Loucy (cell line): ENCODE measurements around the gene WDR17.

Source experiments
- EZH2phosphoT487 ChIP-seq: fragments of 200-600 bp; IDR thresholded peaks from 2 replicates; pipeline ENCODE4 v1.6.1; 2018; ENCODE audit warnings: antibody characterized with exemption, mild to moderate bottlenecking, moderate library complexity, borderline replicate concordance
- TF ChIP-seq, protein P1 (sequence below): fragments of 200-600 bp; sonication (generic); conservative IDR thresholded peaks from 2 replicates; pipeline ENCODE4 v1.5.1; 2014; ENCODE audit warnings: mild to moderate bottlenecking, antibody characterized with exemption, low read length

DNA sequence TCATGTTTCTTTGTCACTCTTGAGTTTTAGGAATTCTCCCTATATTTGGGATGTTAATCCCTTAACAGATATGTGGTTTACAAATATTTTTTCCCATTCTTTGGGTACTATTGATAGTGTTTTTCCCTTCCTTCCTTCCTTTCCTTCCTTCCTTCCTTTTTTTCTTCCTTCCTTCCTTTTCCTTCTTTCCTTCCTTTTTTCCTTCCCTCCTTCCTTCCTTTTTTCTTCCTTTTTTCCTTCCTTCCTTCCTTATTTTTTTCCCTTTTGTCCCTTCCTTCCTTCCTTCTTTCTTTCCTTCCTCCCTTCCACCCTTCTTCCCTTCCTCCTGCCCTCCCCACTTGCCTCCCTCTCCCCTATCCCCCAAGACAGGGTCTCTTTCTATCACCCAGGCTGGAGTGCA, 42.1 kb downstream of the WDR17 start:
- TF ChIP-seq, protein P1, sequence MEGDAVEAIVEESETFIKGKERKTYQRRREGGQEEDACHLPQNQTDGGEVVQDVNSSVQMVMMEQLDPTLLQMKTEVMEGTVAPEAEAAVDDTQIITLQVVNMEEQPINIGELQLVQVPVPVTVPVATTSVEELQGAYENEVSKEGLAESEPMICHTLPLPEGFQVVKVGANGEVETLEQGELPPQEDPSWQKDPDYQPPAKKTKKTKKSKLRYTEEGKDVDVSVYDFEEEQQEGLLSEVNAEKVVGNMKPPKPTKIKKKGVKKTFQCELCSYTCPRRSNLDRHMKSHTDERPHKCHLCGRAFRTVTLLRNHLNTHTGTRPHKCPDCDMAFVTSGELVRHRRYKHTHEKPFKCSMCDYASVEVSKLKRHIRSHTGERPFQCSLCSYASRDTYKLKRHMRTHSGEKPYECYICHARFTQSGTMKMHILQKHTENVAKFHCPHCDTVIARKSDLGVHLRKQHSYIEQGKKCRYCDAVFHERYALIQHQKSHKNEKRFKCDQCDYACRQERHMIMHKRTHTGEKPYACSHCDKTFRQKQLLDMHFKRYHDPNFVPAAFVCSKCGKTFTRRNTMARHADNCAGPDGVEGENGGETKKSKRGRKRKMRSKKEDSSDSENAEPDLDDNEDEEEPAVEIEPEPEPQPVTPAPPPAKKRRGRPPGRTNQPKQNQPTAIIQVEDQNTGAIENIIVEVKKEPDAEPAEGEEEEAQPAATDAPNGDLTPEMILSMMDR, result no peak
- TF ChIP-seq EZH2phosphoT487, result no peak
